ENCODE data around the gene SCOC. TPM values are rescaled to one million over a fixed set of nuclear protein-coding genes. Genes with fewer than 3 reads are reported as not detected.
"Not testable (repeated sequence)": the region's sequence is repeated elsewhere in the genome, so short reads cannot be mapped to it uniquely, and the experiment has no call there.

Gene SCOC
- total RNA-seq, 1 donor from 2014 or later: 60.8 TPM

- H3K27me3 Mint-ChIP-seq (ENCODE audit: low read depth, unreplicated experiment): no peaks in the 10 kb centered on the region
- H3K4me1 ChIP-seq (ENCODE audit: insufficient read depth, low read length): no peaks in the 10 kb centered on the region
- H3K79me2 ChIP-seq (ENCODE audit: insufficient read depth, low read length): no peaks in the 10 kb centered on the region
- no peak overlapping the region for H3K4me2 ChIP-seq (ENCODE audit: low read length)
- no peaks in the 10 kb centered on the region for H4K20me1 ChIP-seq (ENCODE audit: insufficient read depth, low read length)
- H2AFZ ChIP-seq (ENCODE audit: low read depth, low read length): no peak overlapping the region
- no peak overlapping the region for H3K4me3 Mint-ChIP-seq (ENCODE audit: unreplicated experiment)
- H3K36me3 ChIP-seq (ENCODE audit: insufficient read depth, low read length): no peaks in the 10 kb centered on the region
- DNase-seq (ENCODE audit: low read depth): no peak
- H3K4me1 Mint-ChIP-seq (ENCODE audit: low read depth, unreplicated experiment): no peaks in the 10 kb centered on the region
- H3K9ac ChIP-seq (ENCODE audit: low read length): no peak overlapping the region
- H3K36me3 Mint-ChIP-seq (ENCODE audit: low read depth, unreplicated experiment): no peaks in the 10 kb centered on the region
- no peaks in the 10 kb centered on the region for H3K9me3 ChIP-seq (ENCODE audit: insufficient read depth, low read depth, low read length)
- H3K27me3 ChIP-seq (ENCODE audit: insufficient read depth, low read length): no peaks in the 10 kb centered on the region
- H3K9me3 Mint-ChIP-seq (ENCODE audit: unreplicated experiment): no peaks in the 10 kb centered on the region
- FAIRE-seq: no peak
- TF ChIP-seq EZH2 (IDR thresholded peaks at IDR 0.05; ENCODE audit: insufficient read depth, low read length) (no peak), CTCF (IDR thresholded peaks at IDR 0.05; ENCODE audit: insufficient read depth, low read depth, low read length) (no peak)
- H3K27ac Mint-ChIP-seq (ENCODE audit: unreplicated experiment): no peak overlapping the region
- H3K27ac ChIP-seq (ENCODE audit: low read depth, low read length): no peak overlapping the region
- H3K4me3 ChIP-seq (ENCODE audit: insufficient read depth, low read depth, low read length): no peak overlapping the region
Observed at GRCh38 chr4:140406292-140406691, 32.8 kb downstream of the SCOC start.

GRCh38 chr4:140408974-140409373 lies 35.5 kb downstream of the SCOC start:
- Histone ChIP-seq H3K4me2 (ENCODE audit: low read length) (no peak overlapping the region), H3K4me3 (ENCODE audit: insufficient read depth, low read depth, low read length) (no peak overlapping the region), H2AFZ (ENCODE audit: low read depth, low read length) (no peak overlapping the region), H3K36me3 (ENCODE audit: insufficient read depth, low read length) (no peaks in the 10 kb centered on the region), H3K9ac (ENCODE audit: low read length) (no peak overlapping the region), H3K4me1 (ENCODE audit: insufficient read depth, low read length) (no peaks in the 10 kb centered on the region), H3K9me3 (ENCODE audit: insufficient read depth, low read depth, low read length) (no peaks in the 10 kb centered on the region), H4K20me1 (ENCODE audit: insufficient read depth, low read length) (no peaks in the 10 kb centered on the region), H3K27ac (ENCODE audit: low read depth, low read length) (no peak overlapping the region), H3K27me3 (ENCODE audit: insufficient read depth, low read length) (no peaks in the 10 kb centered on the region), H3K79me2 (ENCODE audit: insufficient read depth, low read length) (no peaks in the 10 kb centered on the region)
- H3K4me1 Mint-ChIP-seq (ENCODE audit: low read depth, unreplicated experiment): no peaks in the 10 kb centered on the region
- FAIRE-seq: no peak
- TF ChIP-seq CTCF (IDR thresholded peaks at IDR 0.05; ENCODE audit: insufficient read depth, low read depth, low read length): no peak
- TF ChIP-seq EZH2 (IDR thresholded peaks at IDR 0.05; ENCODE audit: insufficient read depth, low read length): no peak
- H3K27ac Mint-ChIP-seq (ENCODE audit: unreplicated experiment): no peak overlapping the region
- no peak overlapping the region for H3K4me3 Mint-ChIP-seq (ENCODE audit: unreplicated experiment)
- no peaks in the 10 kb centered on the region for H3K27me3 Mint-ChIP-seq (ENCODE audit: low read depth, unreplicated experiment)
- H3K9me3 Mint-ChIP-seq (ENCODE audit: unreplicated experiment): no peaks in the 10 kb centered on the region
- H3K36me3 Mint-ChIP-seq (ENCODE audit: low read depth, unreplicated experiment): no peaks in the 10 kb centered on the region
- no peak for DNase-seq (ENCODE audit: low read depth)

DNA sequence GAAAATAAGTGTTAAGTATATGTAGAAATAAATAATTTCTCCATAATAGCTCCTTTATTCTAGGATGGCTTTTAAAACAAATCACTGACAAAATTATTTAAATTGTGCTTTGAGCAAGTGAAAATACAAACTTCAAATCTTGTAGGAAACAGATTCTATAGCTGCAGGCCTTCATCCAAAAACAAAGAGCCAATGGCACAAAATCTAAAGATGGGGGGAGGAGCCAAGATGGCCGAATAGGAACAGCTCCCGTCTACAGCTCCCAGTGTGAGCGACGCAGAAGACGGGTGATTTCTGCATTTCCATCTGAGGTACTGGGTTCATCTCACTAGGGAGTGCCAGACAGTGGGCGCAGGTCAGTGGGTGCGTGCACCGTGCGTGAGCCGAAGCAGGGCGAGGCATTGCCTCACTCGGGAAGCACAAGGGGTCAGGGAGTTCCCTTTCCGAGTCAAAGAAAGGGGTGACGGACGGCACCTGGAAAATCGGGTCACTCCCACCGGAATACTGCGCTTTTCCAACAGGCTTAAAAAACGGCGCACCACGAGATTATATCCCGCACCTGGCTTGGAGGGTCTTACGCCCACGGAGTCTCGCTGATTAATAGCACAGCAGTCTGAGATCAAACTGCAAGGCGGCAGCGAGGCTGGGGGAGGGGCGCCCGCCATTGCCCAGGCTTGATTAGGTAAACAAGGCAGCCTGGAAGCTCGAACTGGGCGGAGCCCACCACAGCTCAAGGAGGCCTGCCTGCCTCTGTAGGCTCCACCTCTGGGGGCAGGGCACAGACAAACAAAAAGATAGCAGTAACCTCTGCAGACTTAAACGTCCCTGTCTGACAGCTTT lies 39.9 kb downstream of the SCOC start:
- H3K4me1 ChIP-seq (ENCODE audit: insufficient read depth, low read length); H3K9ac ChIP-seq (ENCODE audit: low read length); DNase-seq (ENCODE audit: low read depth); H3K4me3 ChIP-seq (ENCODE audit: insufficient read depth, low read depth, low read length); H4K20me1 ChIP-seq (ENCODE audit: insufficient read depth, low read length); H3K36me3 ChIP-seq (ENCODE audit: insufficient read depth, low read length); H2AFZ ChIP-seq (ENCODE audit: low read depth, low read length); H3K4me2 ChIP-seq (ENCODE audit: low read length); FAIRE-seq; H3K27ac Mint-ChIP-seq (ENCODE audit: unreplicated experiment); H3K4me3 Mint-ChIP-seq (ENCODE audit: unreplicated experiment); H3K9me3 ChIP-seq (ENCODE audit: insufficient read depth, low read depth, low read length); H3K79me2 ChIP-seq (ENCODE audit: insufficient read depth, low read length); H3K36me3 Mint-ChIP-seq (ENCODE audit: low read depth, unreplicated experiment); H3K4me1 Mint-ChIP-seq (ENCODE audit: low read depth, unreplicated experiment); H3K27ac ChIP-seq (ENCODE audit: low read depth, low read length); H3K9me3 Mint-ChIP-seq (ENCODE audit: unreplicated experiment); H3K27me3 ChIP-seq (ENCODE audit: insufficient read depth, low read length); H3K27me3 Mint-ChIP-seq (ENCODE audit: low read depth, unreplicated experiment): not testable (repeated sequence)
